ENCODE data around the gene PLA2G12B. TPM values are rescaled to one million over a fixed set of nuclear protein-coding genes. Genes with fewer than 3 reads are reported as not detected.

The PLA2G12B gene
- total and polyA plus RNA-seq, 8 donors = 2.2 TPM; not detected in 7

- Histone ChIP-seq H3K9me3 (peaks cover 0 to 46% (median 30%) of the 10 kb centered on the region in 4 donors), H3K4me1 (no peaks in the 10 kb centered on the region), H3K27ac (no peak overlapping the region), H3K27me3 (no peaks in the 10 kb centered on the region), H3K4me3 (no peak overlapping the region), H3K36me3 (no peaks in the 10 kb centered on the region)
- intact Hi-C loops (cut with DNase I; ENCODE audit: low total_unique reads) = no loop called here
- TF ChIP-seq CTCF (IDR thresholded peaks at IDR 0.05) (no peak), POLR2A (IDR thresholded peaks at IDR 0.05) (no peak), POLR2AphosphoS5 (IDR thresholded peaks at IDR 0.05) (no peak), EP300 (IDR thresholded peaks at IDR 0.05) (no peak)
- no peak for DNase-seq
- WGBS, 5 donors = 88 to 95% (median 90%) methylated on average over 2 of the region's 2 CpGs
Observed at GRCh38 chr10:72981882-72982529, 27.4 kb upstream of the PLA2G12B start.

GRCh38 chr10:72981028-72981881 is 26.6 kb upstream of the PLA2G12B start:
- TF ChIP-seq POLR2A (IDR thresholded peaks at IDR 0.05) (no peak), POLR2AphosphoS5 (IDR thresholded peaks at IDR 0.05) (no peak), EP300 (IDR thresholded peaks at IDR 0.05) (no peak), CTCF (IDR thresholded peaks at IDR 0.05) (no peak)
- intact Hi-C loops (cut with DNase I; ENCODE audit: low total_unique reads) = no loop called here
- H3K36me3 ChIP-seq = no peaks in the 10 kb centered on the region
- 72 to 96% (median 85%) methylated on average over 3 to 4 of the region's 4 CpGs for WGBS, 5 donors
- H3K27me3 ChIP-seq = no peaks in the 10 kb centered on the region
- no peaks in the 10 kb centered on the region for H3K4me1 ChIP-seq
- DNase-seq = no peak
- H3K27ac ChIP-seq = no peak overlapping the region
- peaks cover 3 to 53% (median 37%) of the 10 kb centered on the region in 4 donors for H3K9me3 ChIP-seq
- no peak overlapping the region for H3K4me3 ChIP-seq

GRCh38 chr10:72980348-72980747 is 25.7 kb upstream of the PLA2G12B start:
- Histone ChIP-seq H3K36me3 (no peaks in the 10 kb centered on the region), H3K4me3 (no peak overlapping the region), H3K27me3 (no peaks in the 10 kb centered on the region), H3K9me3 (peaks cover 4 to 62% (median 45%) of the 10 kb centered on the region in 4 donors), H3K27ac (no peak overlapping the region), H3K4me1 (no peaks in the 10 kb centered on the region)
- intact Hi-C loops (cut with DNase I; ENCODE audit: low total_unique reads) = no loop called here
- WGBS, 5 donors = 96 to 100% (median 100%) methylated on average over 1 to 2 of the region's 2 CpGs
- DNase-seq = no peak
- TF ChIP-seq POLR2A (IDR thresholded peaks at IDR 0.05) (no peak), POLR2AphosphoS5 (IDR thresholded peaks at IDR 0.05) (no peak), CTCF (IDR thresholded peaks at IDR 0.05) (no peak), EP300 (IDR thresholded peaks at IDR 0.05) (no peak)

- H3K27ac ChIP-seq = no peak overlapping the region
- DNase-seq = no peak
- TF ChIP-seq EP300 (IDR thresholded peaks at IDR 0.05) = no peak
- TF ChIP-seq POLR2A (IDR thresholded peaks at IDR 0.05) = no peak
- no peak for TF ChIP-seq POLR2AphosphoS5 (IDR thresholded peaks at IDR 0.05)
- no peak for TF ChIP-seq CTCF (IDR thresholded peaks at IDR 0.05)
- peaks cover 4 to 67% (median 50%) of the 10 kb centered on the region in 4 donors for H3K9me3 ChIP-seq
- H3K4me3 ChIP-seq = no peak overlapping the region
- H3K4me1 ChIP-seq = no peaks in the 10 kb centered on the region
- no peaks in the 10 kb centered on the region for H3K36me3 ChIP-seq
- intact Hi-C loops (cut with DNase I; ENCODE audit: low total_unique reads) = no loop called here
- H3K27me3 ChIP-seq = no peaks in the 10 kb centered on the region
Observed at GRCh38 chr10:72979709-72980108, 25.1 kb upstream of the PLA2G12B start.
